K562 (cell line): ENCODE results near the gene IPP. TPM values are rescaled to one million over a fixed set of nuclear protein-coding genes. Genes with fewer than 3 reads are reported as not detected.
A peak's percentile ranks its signal among the peaks of the same experiment; 100 is the strongest.

Experiments
- BRD9 ChIP-seq: fragments of 450-650 bp; IDR thresholded peaks from 2 replicates; pipeline ENCODE4 v1.6.1; 2018; ENCODE audit warnings: low read depth; ENCODE audit not compliant: partially characterized antibody
- DDX20 ChIP-seq: fragments of 450-650 bp; IDR thresholded peaks from 2 replicates; pipeline ENCODE4 v1.6.1; 2016; ENCODE audit warnings: missing genetic modification characterization, low read depth, mild to moderate bottlenecking, missing compliant biosample characterization, moderate library complexity
- FOXK2 ChIP-seq, 2 experiments: fragments of 450-650 bp; IDR thresholded peaks in 1 of 2; conservative IDR thresholded peaks in 1 of 2; 2 replicates each; pipeline ENCODE4 v1.6.1; 2016; ENCODE audit warnings: low read depth in 2 of 2, mild to moderate bottlenecking in 1 of 2
- GMEB1 ChIP-seq: fragments of 250-450 bp; sonication (Bioruptor Pico); IDR thresholded peaks from 2 replicates; pipeline ENCODE4 v1.4.0; 2020; ENCODE audit warnings: mild to moderate bottlenecking
- HDAC6 ChIP-seq: IDR thresholded peaks from 2 replicates; pipeline ENCODE4 v1.6.1; 2012; ENCODE audit warnings: low read depth, mild to moderate bottlenecking, control low read depth, inconsistent platforms, low read length, moderate library complexity
- NFE2 ChIP-seq: IDR thresholded peaks from 2 replicates; pipeline ENCODE4 v1.6.1; 2014; ENCODE audit warnings: antibody characterized with exemption, low read depth
- RAD21 ChIP-seq, 2 experiments: fragments of 250-450 bp in 1 of 2; fragments of 450-650 bp in 1 of 2; sonication (Bioruptor Pico) in 1 of 2; formaldehyde crosslinking in 1 of 2; IDR thresholded peaks in 1 of 2; conservative IDR thresholded peaks in 1 of 2; 2 replicates each; pipeline versions ENCODE4 v1.4.0 to v1.8.0; 2020 to 2022; ENCODE audit warnings: mild to moderate bottlenecking in 2 of 2, moderate library complexity in 1 of 2
- RBM34 ChIP-seq: fragments of 200-400 bp; formaldehyde crosslinking; IDR thresholded peaks from 2 replicates; pipeline ENCODE4 v1.6.1; 2018; ENCODE audit warnings: low read length, borderline replicate concordance; ENCODE audit not compliant: insufficient read depth
- TCF3 ChIP-seq: sonication (generic); formaldehyde crosslinking; IDR thresholded peaks from 2 replicates; pipeline ENCODE4 v1.4.0; 2020; ENCODE audit warnings: mild to moderate bottlenecking, missing genetic modification reagents
- TCF7 ChIP-seq: sonication (generic); IDR thresholded peaks from 2 replicates; pipeline ENCODE4 v1.6.1; 2016; ENCODE audit warnings: antibody characterized with exemption, borderline replicate concordance
- TCF7L2 ChIP-seq: fragments of 150-350 bp; IDR thresholded peaks from 2 replicates; pipeline ENCODE4 v1.6.1; 2016; ENCODE audit warnings: low read depth, mild to moderate bottlenecking, low read length, moderate library complexity
- YBX1 ChIP-seq: fragments of 450-650 bp; IDR thresholded peaks from 2 replicates; pipeline ENCODE4 v1.7.1; 2016; ENCODE audit warnings: mild to moderate bottlenecking
- YY1 ChIP-seq, 3 experiments: IDR thresholded peaks; 2 replicates each; pipeline ENCODE4 v1.6.1; 2011; ENCODE audit warnings: low read length in 2 of 3, mild to moderate bottlenecking in 2 of 3, moderate library complexity in 2 of 3, borderline replicate concordance in 1 of 3, control low read depth in 1 of 3, low read depth in 1 of 3; ENCODE audit not compliant: insufficient read depth in 3 of 3, insufficient replicate concordance in 2 of 3, control insufficient read depth in 1 of 3, insufficient read length in 1 of 3; ENCODE audit errors: extremely low read depth in 1 of 3
- ZEB2 ChIP-seq: fragments of 450-650 bp; IDR thresholded peaks from 2 replicates; pipeline ENCODE4 v1.6.1; 2016
- ZNF133 ChIP-seq: fragments of 250-450 bp; sonication (Bioruptor Pico); IDR thresholded peaks from 2 replicates; pipeline ENCODE4 v1.4.0; 2020; ENCODE audit warnings: mild to moderate bottlenecking
- ZNF384 ChIP-seq: IDR thresholded peaks from 2 replicates; pipeline ENCODE4 v1.6.1; 2012; ENCODE audit warnings: low read depth, low read length, improper control_type of control experiment
- polyA plus RNA-seq, 8 experiments: library from polyadenylated mRNA; depleted of rRNA in 4 of 8; stranded (reverse) in 5 of 8; unstranded in 3 of 8; fragments of >200 nt; fragmentation: Nextera tagmentation in 2 of 8; fragmentation: Illumina TruSeq in 1 of 8; extraction: Ambion mirVana in 2 of 8; extraction: Trizol in 1 of 8; gene quantifications; 2 replicates each; pipeline versions ENCODE4 v1.2.1 to v1.2.3, GENCODE V29; 2011 to 2014; ENCODE audit warnings: inconsistent platforms in 1 of 8, missing spikeins in 1 of 8
- total RNA-seq, 7 experiments: library from RNA; depleted of rRNA in 6 of 7; stranded (reverse); fragments of >200 nt in 6 of 7; fragmentation: Illumina TruSeq in 2 of 7; extraction: Trizol in 2 of 7; gene quantifications; 2 replicates each; pipeline versions ENCODE4 v1.2.1 to v1.2.3, GENCODE V29; 2011 to 2021; ENCODE audit warnings: low replicate concordance in 1 of 7
- TF ChIP-seq, protein P1 (sequence below): fragments of 150-350 bp; IDR thresholded peaks from 2 replicates; pipeline ENCODE4 v1.6.1; 2014; ENCODE audit warnings: low read depth, mild to moderate bottlenecking, low read length, borderline replicate concordance
- TF ChIP-seq, protein P2 (sequence below): fragments of 250-450 bp; sonication (Bioruptor Pico); IDR thresholded peaks from 2 replicates; pipeline ENCODE4 v1.6.1; 2021; ENCODE audit warnings: mild to moderate bottlenecking
- TF ChIP-seq, protein P3 (sequence below): IDR thresholded peaks from 2 replicates; pipeline ENCODE4 v1.6.1; 2016; ENCODE audit warnings: missing genetic modification characterization, missing compliant biosample characterization

Gene IPP
- total and polyA plus RNA-seq, 9 of the 15 experiments (the other 6 are each of a cell fraction or from before 2014, with no cell fraction given) = 6.9 to 15.1 (median 9.7) TPM

DNA sequence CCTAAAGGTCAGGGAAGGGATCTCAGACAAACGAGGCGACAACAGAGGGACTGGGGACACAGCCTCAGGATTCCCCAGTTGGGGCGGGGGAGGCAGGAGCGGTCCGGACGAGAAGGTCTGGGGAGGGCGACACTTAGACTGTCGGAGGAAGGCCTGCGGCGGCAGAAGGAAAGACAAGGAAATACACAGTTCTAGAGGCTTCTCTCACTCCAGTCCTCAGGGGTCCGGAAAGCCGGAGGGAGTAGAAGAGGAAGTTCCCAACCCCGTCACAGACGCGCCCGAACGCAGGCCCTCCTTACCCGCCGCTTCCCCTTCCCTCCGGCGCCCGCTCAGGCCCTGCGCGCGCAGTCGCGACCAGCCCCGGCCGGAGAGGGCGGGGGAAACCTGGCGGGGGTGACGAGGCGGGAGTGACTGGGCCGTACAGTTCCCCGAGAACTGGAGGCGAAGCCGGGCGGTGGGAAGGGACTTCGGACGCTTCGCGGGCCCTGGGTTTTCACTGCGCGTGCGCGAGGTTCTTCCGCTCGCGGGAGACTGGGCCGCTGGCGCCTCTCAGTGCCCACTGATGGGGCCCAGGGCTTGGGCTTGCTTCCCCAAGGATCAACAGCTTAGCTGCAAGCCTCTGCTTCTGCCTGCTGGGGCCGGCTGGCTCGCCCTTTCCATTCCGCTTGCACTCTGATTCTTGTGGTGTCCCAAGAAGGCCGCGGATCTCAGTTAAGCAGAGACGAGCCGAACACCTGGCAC lies at the start of gene IPP (continued):
- TF ChIP-seq, protein P1, sequence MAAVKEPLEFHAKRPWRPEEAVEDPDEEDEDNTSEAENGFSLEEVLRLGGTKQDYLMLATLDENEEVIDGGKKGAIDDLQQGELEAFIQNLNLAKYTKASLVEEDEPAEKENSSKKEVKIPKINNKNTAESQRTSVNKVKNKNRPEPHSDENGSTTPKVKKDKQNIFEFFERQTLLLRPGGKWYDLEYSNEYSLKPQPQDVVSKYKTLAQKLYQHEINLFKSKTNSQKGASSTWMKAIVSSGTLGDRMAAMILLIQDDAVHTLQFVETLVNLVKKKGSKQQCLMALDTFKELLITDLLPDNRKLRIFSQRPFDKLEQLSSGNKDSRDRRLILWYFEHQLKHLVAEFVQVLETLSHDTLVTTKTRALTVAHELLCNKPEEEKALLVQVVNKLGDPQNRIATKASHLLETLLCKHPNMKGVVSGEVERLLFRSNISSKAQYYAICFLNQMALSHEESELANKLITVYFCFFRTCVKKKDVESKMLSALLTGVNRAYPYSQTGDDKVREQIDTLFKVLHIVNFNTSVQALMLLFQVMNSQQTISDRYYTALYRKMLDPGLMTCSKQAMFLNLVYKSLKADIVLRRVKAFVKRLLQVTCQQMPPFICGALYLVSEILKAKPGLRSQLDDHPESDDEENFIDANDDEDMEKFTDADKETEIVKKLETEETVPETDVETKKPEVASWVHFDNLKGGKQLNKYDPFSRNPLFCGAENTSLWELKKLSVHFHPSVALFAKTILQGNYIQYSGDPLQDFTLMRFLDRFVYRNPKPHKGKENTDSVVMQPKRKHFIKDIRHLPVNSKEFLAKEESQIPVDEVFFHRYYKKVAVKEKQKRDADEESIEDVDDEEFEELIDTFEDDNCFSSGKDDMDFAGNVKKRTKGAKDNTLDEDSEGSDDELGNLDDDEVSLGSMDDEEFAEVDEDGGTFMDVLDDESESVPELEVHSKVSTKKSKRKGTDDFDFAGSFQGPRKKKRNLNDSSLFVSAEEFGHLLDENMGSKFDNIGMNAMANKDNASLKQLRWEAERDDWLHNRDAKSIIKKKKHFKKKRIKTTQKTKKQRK = no peak
- TF ChIP-seq ZEB2 = no peak; the same call in 1 of the 2 replicates
- no peak for TF ChIP-seq BRD9
- TF ChIP-seq ZNF384 = no peak; the same call in 1 of the 2 replicates
- TF ChIP-seq GMEB1 (CRISPR knock-in tag) = 0 out of 2 replicates have a peak, but pooled peaks have one; percentile 23
- TF ChIP-seq TCF3 (CRISPR knock-in tag) = peak; percentile 7; the same call in 1 of the 2 replicates
- peak in 2 of 3 experiments; percentile 73 to 78 for TF ChIP-seq YY1 (IDR thresholded peaks at IDR 0.05; ENCODE audit: borderline replicate concordance in 1 of 3, control insufficient read depth in 1 of 3, extremely low read depth in 1 of 3, insufficient read depth in 3 of 3, insufficient read length in 1 of 3, insufficient replicate concordance in 2 of 3, low read depth in 1 of 3, low read length in 2 of 3)
- TF ChIP-seq RBM34 = no peak
- TF ChIP-seq YBX1 = no peak
- peak; percentile 60 to 74 for TF ChIP-seq FOXK2 (conservative IDR thresholded peaks at IDR 0.05 in 1 of 2, IDR thresholded peaks at IDR 0.05 in 1 of 2; ENCODE audit: low read depth in 2 of 2)
- peak; percentile 49 to 75 for TF ChIP-seq RAD21 (CRISPR knock-in tag; conservative IDR thresholded peaks at IDR 0.05 in 1 of 2, IDR thresholded peaks at IDR 0.05 in 1 of 2)
- TF ChIP-seq, protein P2, sequence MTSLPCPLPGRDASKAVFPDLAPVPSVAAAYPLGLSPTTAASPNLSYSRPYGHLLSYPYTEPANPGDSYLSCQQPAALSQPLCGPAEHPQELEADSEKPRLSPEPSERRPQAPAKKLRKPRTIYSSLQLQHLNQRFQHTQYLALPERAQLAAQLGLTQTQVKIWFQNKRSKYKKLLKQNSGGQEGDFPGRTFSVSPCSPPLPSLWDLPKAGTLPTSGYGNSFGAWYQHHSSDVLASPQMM (CRISPR knock-in tag) = no peak
- TF ChIP-seq, protein P3, sequence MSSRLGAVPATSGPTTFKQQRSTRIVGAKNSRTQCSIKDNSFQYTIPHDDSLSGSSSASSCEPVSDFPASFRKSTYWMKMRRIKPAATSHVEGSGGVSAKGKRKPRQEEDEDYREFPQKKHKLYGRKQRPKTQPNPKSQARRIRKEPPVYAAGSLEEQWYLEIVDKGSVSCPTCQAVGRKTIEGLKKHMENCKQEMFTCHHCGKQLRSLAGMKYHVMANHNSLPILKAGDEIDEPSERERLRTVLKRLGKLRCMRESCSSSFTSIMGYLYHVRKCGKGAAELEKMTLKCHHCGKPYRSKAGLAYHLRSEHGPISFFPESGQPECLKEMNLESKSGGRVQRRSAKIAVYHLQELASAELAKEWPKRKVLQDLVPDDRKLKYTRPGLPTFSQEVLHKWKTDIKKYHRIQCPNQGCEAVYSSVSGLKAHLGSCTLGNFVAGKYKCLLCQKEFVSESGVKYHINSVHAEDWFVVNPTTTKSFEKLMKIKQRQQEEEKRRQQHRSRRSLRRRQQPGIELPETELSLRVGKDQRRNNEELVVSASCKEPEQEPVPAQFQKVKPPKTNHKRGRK (tag) = no peak
- TF ChIP-seq TCF7 = peak; percentile 4; the same call in 1 of the 2 replicates
- TF ChIP-seq TCF7L2 = no peak
- TF ChIP-seq NFE2 = peak; percentile 81
- no peak for TF ChIP-seq DDX20 (tag)
- TF ChIP-seq ZNF133 = 0 out of 2 replicates have a peak, but pooled peaks have one; percentile 56
- TF ChIP-seq HDAC6 = no peak
